Tibial nerve (tissue), 4 donors: ENCODE measurements around the gene RARA. TPM values are rescaled to one million over a fixed set of nuclear protein-coding genes. Genes with fewer than 3 reads are reported as not detected.

ENCODE experiments used
- DNase-seq, 2 donors: peaks; one replicate each; pipeline ENCODE4 v3.0.0-alpha.2; 2019; ENCODE audit warnings: low spot score in 2 of 2
- H3K27ac ChIP-seq, 4 donors: fragments of 200-600 bp; sonication (generic) in 3 of 4; one replicate each; pipeline ENCODE4 v1.5.1; 2017 to 2019; ENCODE audit warnings: mild to moderate bottlenecking in 1 of 4
- H3K27me3 ChIP-seq, 2 donors: fragments of 200-600 bp; sonication (generic) in 1 of 2; one replicate each; pipeline versions ENCODE4 v1.5.1 to v1.6.0; 2017 to 2019
- H3K36me3 ChIP-seq, 3 donors: fragments of 200-600 bp; sonication (generic); one replicate each; pipeline ENCODE4 v1.5.1; 2018 to 2019
- H3K4me1 ChIP-seq, 4 donors: fragments of 200-600 bp; sonication (generic) in 3 of 4; one replicate each; pipeline ENCODE4 v1.5.1; 2017 to 2019
- H3K4me3 ChIP-seq, 4 donors: fragments of 200-600 bp; sonication (generic) in 3 of 4; one replicate each; pipeline ENCODE4 v1.5.1; 2017 to 2019; ENCODE audit warnings: mild to moderate bottlenecking in 1 of 4, moderate library complexity in 1 of 4
- H3K9me3 ChIP-seq, 4 donors: fragments of 200-600 bp; sonication (generic) in 3 of 4; one replicate each; pipeline ENCODE4 v1.5.1; 2017 to 2019
- CTCF ChIP-seq, 5 experiments: fragments of 200-600 bp in 3 of 5; fragments of 450-650 bp in 2 of 5; sonication (generic) in 3 of 5; IDR thresholded peaks; one replicate each; pipeline ENCODE4 v1.5.1; 2016 to 2019; ENCODE audit warnings: antibody characterized with exemption in 5 of 5, mild to moderate bottlenecking in 3 of 5, moderate library complexity in 2 of 5
- EP300 ChIP-seq, 2 donors: sonication (generic); formaldehyde crosslinking; IDR thresholded peaks; one replicate each; pipeline ENCODE4 v1.6.1; 2017; ENCODE audit warnings: antibody characterized with exemption in 2 of 2, mild to moderate bottlenecking in 1 of 2
- POLR2A ChIP-seq, 2 donors: fragments of 450-650 bp; IDR thresholded peaks; one replicate each; pipeline ENCODE4 v1.6.1; 2017; ENCODE audit warnings: antibody characterized with exemption in 2 of 2, mild to moderate bottlenecking in 2 of 2, moderate library complexity in 2 of 2
- WGBS, 2 donors: methylation state at CpG; one replicate each; pipeline ENCODE4 v1.1.5; 2018; 5-methylcytosine and 5-hydroxymethylcytosine counted together
- small RNA-seq: library from RNA; depleted of rRNA; stranded (forward); fragments of <200 nt; gene quantifications from one replicate; pipeline ENCODE3, GENCODE V24; 2016
- total RNA-seq, 4 donors: library from RNA; depleted of rRNA; stranded (reverse); fragments of >200 nt; gene quantifications; one replicate each; pipeline ENCODE4 v1.1.0, GENCODE V29; 2016

The RARA gene
- total RNA-seq, 4 donors from 2014 or later, result 28.9 to 58.2 (median 46.4) TPM

DNA sequence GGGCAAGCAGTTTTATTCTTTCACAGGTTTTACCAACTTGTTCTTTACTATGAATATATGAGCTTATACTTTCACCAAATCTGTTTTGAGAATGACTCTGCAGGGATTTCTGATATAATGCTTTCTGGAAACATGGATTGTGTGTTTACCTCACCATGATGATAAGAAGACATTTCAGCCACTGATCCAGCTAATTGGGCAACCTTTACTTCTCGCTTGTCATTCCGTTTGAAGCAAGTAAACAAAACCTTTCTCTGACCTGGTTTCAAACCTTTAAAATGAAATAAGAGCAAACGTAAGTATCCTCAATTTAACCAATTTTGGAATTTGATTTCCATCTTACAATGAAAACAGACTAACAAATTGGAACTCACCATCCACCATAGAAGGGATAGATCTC lies 95.0 kb downstream of the RARA start:
- Histone ChIP-seq H3K36me3 (no peaks in the 10 kb centered on the region), H3K27me3 (no peaks in the 10 kb centered on the region), H3K9me3 (no peaks in the 10 kb centered on the region), H3K4me3 (no peak overlapping the region), H3K27ac (no peak overlapping the region), H3K4me1 (peaks cover 0 to 4% (median 0%) of the 10 kb centered on the region in 4 donors)
- TF ChIP-seq EP300 (IDR thresholded peaks at IDR 0.05) (no peak), CTCF (IDR thresholded peaks at IDR 0.05) (no peak), POLR2A (IDR thresholded peaks at IDR 0.05) (no peak)
- DNase-seq, result no peak
- 74 to 80% methylated on average over 3 of the region's 3 CpGs for WGBS, 2 donors

Small RNA genes lying within 50 kb of the gene (small RNA-seq; reads per million reads assigned to genes)
- gene RF00019 (not detected), gene RNA5SP441 (not detected)

Other genes starting within 250 kb of the RARA start
- 10 to 100 TPM; 65.4 to 86.1 (median 78.4) TPM for gene THRA, start 246.2 kb upstream of the RARA start, total RNA-seq
- 10 to 100 TPM; 16.8 to 48.2 (median 21.0) TPM for gene NR1D1, start 208.6 kb upstream of the RARA start, total RNA-seq
- 100 to 1,000 TPM in 3 of 4 donors, 10 to 100 TPM in 1; 78.0 to 113 (median 107) TPM for gene MSL1, start 187.2 kb upstream of the RARA start, total RNA-seq
- 100 to 1,000 TPM in 1 of 4 donors, 10 to 100 TPM in 3; 85.2 to 122 (median 93.4) TPM for gene CASC3, start 168.6 kb upstream of the RARA start, total RNA-seq
- 10 to 100 TPM in 1 of 4 donors, 1 to 10 TPM in 3; 4.8 to 30.0 (median 6.9) TPM for gene RAPGEFL1, start 131.7 kb upstream of the RARA start, total RNA-seq
- 10 to 100 TPM in 2 of 4 donors, 1 to 10 TPM in 2; 7.7 to 11.1 (median 9.5) TPM for gene WIPF2, start 89.9 kb upstream of the RARA start, total RNA-seq
- gene CDC6, start 21.3 kb upstream of the RARA start, total RNA-seq, result 1 to 10 TPM in 1 of 4 donors, under 1 TPM in 3; 0.20 to 1.8 (median 0.43) TPM
- gene GJD3, start 55.6 kb downstream of the RARA start, total RNA-seq, result not detected
- 1 to 10 TPM in 3 of 4 donors, under 1 TPM in 1; 0.21 to 7.1 (median 2.6) TPM for gene TOP2A, start 108.7 kb downstream of the RARA start, total RNA-seq
- gene IGFBP4, start 134.3 kb downstream of the RARA start, total RNA-seq, result 1,000 to 10,000 TPM in 1 of 4 donors, 100 to 1,000 TPM in 3; 675 to 1,301 (median 748) TPM
- under 1 TPM in 1 of 4 donors, not detected in 3; 0.30 TPM for gene TNS4, start 192.4 kb downstream of the RARA start, total RNA-seq